ENCODE measurements around the gene DBP. TPM values are rescaled to one million over a fixed set of nuclear protein-coding genes. Genes with fewer than 3 reads are reported as not detected.

DBP gene
- total and polyA plus RNA-seq, 11 donors: 1.4 to 34.2 (median 11.6) TPM

DNA sequence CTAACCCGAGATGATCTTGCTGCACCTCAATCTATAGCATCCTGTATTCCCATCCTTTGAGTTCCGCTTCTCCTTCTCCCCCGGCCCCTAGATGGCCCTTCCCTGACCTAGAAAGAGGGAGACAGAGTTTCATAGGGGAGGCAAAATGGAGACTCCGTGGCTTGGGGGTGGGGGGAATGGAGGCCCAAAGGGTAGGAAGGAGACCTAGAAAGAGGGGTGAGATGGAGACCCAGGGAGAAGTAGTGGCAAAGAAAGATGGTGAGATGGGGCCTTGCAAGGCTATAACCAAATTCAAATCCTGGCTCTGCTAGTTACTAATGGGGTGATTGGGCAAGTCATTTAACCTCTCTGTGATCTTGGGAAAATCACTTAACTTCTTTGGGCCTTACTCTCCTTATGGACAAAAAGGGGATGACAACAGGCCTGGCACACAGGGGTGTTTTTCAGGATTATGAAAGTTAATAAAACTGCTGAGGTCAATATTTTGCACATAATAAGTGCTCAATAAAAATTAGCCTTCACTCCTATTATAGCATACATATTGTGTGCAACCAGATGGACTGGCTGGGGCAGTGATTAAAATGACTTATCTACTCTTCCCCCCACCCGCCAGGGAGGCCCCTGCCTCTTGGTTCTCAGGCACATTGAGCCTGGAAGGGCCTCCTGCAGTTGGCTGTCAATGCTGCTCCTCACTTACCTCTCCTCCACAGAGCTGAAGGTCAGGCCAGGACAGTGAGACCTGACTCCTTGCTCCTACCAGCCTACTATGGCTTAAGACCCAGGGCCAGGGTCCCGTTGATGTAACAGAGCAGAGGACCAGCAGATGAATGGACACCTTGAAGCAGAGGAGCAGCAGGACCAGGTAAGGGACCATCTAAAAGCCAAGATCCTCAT lies 17.2 kb downstream of the DBP start:
- Histone ChIP-seq H3K4me3 (peak overlapping the region; percentile 35 to 97 (median 88)), H3K27ac (peak overlapping the region; percentile 81 to 95 (median 92)), H3K27me3 (peaks cover 0 to 6% (median 0%) of the 10 kb centered on the region in 9 donors), H3K9me3 (no peaks in the 10 kb centered on the region), H3K4me1 (peaks cover 12 to 76% (median 42%) of the 10 kb centered on the region in 12 donors), H3K36me3 (peaks cover 2 to 40% (median 29%) of the 10 kb centered on the region in 9 donors)
- no peak for ATAC-seq
- 31 to 37% (median 34%) methylated on average over 6 of the region's 6 CpGs for WGBS, 4 donors
- no peak for DNase-seq
- no peak for TF ChIP-seq POLR2A (IDR thresholded peaks at IDR 0.05)
- TF ChIP-seq, protein P1, sequence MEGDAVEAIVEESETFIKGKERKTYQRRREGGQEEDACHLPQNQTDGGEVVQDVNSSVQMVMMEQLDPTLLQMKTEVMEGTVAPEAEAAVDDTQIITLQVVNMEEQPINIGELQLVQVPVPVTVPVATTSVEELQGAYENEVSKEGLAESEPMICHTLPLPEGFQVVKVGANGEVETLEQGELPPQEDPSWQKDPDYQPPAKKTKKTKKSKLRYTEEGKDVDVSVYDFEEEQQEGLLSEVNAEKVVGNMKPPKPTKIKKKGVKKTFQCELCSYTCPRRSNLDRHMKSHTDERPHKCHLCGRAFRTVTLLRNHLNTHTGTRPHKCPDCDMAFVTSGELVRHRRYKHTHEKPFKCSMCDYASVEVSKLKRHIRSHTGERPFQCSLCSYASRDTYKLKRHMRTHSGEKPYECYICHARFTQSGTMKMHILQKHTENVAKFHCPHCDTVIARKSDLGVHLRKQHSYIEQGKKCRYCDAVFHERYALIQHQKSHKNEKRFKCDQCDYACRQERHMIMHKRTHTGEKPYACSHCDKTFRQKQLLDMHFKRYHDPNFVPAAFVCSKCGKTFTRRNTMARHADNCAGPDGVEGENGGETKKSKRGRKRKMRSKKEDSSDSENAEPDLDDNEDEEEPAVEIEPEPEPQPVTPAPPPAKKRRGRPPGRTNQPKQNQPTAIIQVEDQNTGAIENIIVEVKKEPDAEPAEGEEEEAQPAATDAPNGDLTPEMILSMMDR (IDR thresholded peaks at IDR 0.05): no peak
- intact Hi-C loops (cut with DNase I): loop anchor here in 2 of 10 donors (2.0 to 10.0 kb wide), 3 partner anchors 17 to 1025 kb away; partner anchors contain the start of genes DBP (in 1 of the 2), RRAS (in 1 of the 2) and SCAF1 (in 1 of the 2)

DNA sequence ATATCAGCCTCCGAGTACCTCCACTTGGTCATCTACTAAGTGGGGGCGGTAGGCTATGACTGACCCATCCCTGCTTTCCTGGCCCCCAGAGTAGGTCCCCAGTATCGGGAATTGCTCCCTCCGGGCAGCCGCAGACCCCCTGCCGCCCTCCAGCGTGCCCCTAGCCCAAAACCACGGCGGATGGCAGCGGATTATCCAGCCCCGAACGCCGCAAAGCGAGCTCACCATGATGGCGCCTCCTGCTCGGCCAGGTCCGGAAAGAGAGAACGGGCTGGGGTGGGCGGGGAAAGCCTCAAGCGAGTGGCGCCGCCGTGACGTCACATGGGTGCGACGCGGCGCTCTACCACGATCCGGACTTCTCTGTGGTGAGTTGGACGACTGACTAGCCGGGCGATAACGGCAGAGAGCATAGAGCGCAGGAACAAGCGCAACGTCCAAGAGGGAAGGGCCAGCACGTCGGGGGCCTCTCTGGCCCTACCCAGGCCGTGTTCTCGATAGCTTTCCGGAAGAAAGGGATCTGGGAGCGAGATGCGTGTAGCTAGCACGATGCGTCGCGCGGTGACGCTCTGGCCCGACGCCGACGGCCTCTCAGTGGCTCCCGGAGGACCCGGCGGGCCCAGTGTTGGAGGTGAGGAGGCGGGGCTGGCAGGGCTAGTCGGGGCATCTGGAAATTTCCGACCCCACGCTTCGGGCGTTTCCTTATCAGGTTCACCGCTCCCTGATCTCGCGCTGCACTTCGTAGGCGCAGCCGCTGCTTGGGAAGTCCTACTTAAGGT lies 18.1 kb downstream of the DBP start, which contains the start of the genes RPL18 and SPHK2:
Gene RPL18, minus strand, starts transcription at position 263 of the 776 bp plus-strand sequence. Its CDS starts 35 bp downstream, at position 228.
Gene SPHK2, plus strand, starts transcription at position 591 of the 776 bp plus-strand sequence. CDS start 1,009 bp downstream, outside the sequence.
- 0% methylated on average over 27 to 69 of the region's 69 CpGs for WGBS, 4 donors
- ATAC-seq (peak; percentile 90 to 95 (median 94)), DNase-seq (peak; percentile 98 to 99 (median 98))
- H3K36me3 ChIP-seq: peaks cover 2 to 43% (median 29%) of the 10 kb centered on the region in 9 donors
- H3K9me3 ChIP-seq: no peaks in the 10 kb centered on the region
- H3K27ac ChIP-seq: peak within 1 kb of the TSS; percentile 81 to 95 (median 92)
- peak in 1 of 2 donors; percentile 88 for TF ChIP-seq POLR2A (IDR thresholded peaks at IDR 0.05)
- TF ChIP-seq, protein P1 (IDR thresholded peaks at IDR 0.05): peak in 1 of 12 donors; percentile 20
- peaks cover 12 to 67% (median 35%) of the 10 kb centered on the region in 12 donors for H3K4me1 ChIP-seq
- intact Hi-C loops (cut with DNase I): loop anchor here in 1 of 10 donors (2.0 to 10.0 kb wide), 2 partner anchors 18 to 234 kb away; partner anchors contain the start of gene DBP
- peak within 1 kb of the TSS; percentile 59 to 97 (median 88) for H3K4me3 ChIP-seq
- peaks cover 0 to 6% (median 0%) of the 10 kb centered on the region in 9 donors for H3K27me3 ChIP-seq

DNA sequence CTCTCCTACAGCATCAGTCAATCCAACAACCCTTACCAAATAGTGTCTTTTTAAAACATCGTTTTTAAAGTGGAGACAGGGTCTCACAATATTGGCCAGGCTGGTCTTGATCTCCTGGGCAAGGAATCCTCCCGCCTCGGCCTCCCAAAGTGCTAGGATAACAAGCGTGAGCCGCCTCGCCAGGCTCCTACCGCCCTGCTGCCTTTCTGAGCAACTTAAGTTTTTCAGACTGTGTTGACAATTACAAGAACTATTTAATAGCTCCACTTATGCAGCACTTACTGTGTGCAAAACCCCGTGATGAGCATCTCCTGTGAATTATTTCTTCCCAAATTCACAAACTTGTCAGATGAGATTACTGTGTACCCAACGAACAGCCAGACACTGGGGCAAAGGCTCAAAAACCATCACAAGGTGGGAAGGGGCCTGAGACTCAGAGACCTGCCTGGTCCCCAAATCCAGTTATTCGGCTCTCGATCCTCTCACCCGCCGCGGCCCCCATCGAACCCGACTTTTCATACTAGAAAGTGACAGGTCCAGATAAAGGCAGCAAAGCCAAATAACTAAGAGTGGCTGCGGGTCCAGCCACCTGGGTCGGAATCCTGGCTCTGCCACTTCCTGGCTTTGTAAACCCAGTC lies 18.8 kb downstream of the DBP start:
- DNase-seq (peak in 1 of 5 donors; percentile 38), ATAC-seq (no peak)
- H3K27me3 ChIP-seq: peaks cover 0 to 6% (median 0%) of the 10 kb centered on the region in 9 donors
- peak overlapping the region; percentile 62 to 95 (median 92) for H3K27ac ChIP-seq
- H3K4me3 ChIP-seq: peak overlapping the region; percentile 59 to 97 (median 88)
- H3K4me1 ChIP-seq: peaks cover 12 to 62% (median 30%) of the 10 kb centered on the region in 12 donors
- no peak for TF ChIP-seq POLR2A (IDR thresholded peaks at IDR 0.05)
- TF ChIP-seq, protein P1 (IDR thresholded peaks at IDR 0.05): no peak
- intact Hi-C loops (cut with DNase I): loop anchor here in 1 of 10 donors (2.0 to 10.0 kb wide), 2 partner anchors 18 to 234 kb away; partner anchors contain the start of gene DBP
- H3K9me3 ChIP-seq: no peaks in the 10 kb centered on the region
- 2 to 3% (median 2%) methylated on average over 18 of the region's 18 CpGs for WGBS, 4 donors
- H3K36me3 ChIP-seq: peaks cover 2 to 43% (median 29%) of the 10 kb centered on the region in 9 donors
